ENCODE data around the gene PRPSAP1.

PRPSAP1 gene

GRCh38 chr17:76264755-76265623, 88.7 kb downstream of the PRPSAP1 start, which contains the start of gene UBALD2:
Gene UBALD2, plus strand, starts transcription at chr17:76265348. Its CDS starts 158 bp downstream, at chr17:76265506.
- peak; percentile 100 for DNase-seq

- DNase-seq = no peak
These were observed 89.3 kb downstream of the PRPSAP1 start for GRCh38 chr17:76264425-76264754.

DNA sequence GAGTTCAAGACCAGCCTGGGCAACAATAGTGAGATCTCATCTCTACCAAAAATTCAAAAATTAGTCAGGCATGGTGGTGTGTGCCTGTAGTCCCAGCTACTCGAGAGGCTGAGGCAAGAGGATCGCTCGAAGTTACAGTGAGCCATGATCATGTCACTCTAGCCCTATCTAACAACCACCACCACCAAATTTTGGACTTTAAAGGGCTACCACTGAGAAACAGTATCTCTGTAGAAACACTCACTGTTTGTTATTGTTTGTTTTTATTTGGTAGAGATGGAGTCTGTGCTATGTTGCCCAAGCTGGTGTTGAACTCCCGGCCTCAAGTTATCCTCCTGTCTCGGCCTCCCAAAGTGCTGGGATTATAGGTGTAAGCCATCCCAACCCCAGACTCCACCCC, 89.8 kb downstream of the PRPSAP1 start:
- no peak for DNase-seq

GRCh38 chr17:76262732-76263344, 90.9 kb downstream of the PRPSAP1 start:
- no peak for DNase-seq

GRCh38 chr17:76261421-76262215, 92.1 kb downstream of the PRPSAP1 start:
- no peak for DNase-seq

- no peak for DNase-seq
These were observed 93.0 kb downstream of the PRPSAP1 start for GRCh38 chr17:76260669-76261068.

DNA sequence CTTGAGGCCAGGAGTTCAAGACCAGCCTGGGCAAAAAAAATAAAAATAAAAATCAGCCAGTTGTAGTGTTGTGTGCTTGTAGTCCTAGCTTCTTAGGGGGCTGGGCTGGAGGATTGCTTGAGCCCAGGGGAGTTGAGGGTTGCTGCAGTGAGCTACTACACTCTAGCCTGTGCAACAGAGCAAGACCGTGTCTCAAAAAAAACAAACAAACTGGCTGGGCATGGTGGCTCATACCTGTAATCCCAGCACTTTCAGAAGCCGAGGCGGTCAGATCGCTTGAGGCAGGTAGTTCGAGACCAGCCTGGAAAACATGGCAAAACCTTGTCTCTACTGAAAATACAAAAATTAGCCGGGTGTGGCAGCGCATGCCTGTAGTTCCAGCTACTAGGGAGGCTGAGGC, 93.5 kb downstream of the PRPSAP1 start:
- DNase-seq = no peak

Data from NCI-H524 (cell line).